ENCODE results near the gene CHAF1B. TPM values are rescaled to one million over a fixed set of nuclear protein-coding genes. Genes with fewer than 3 reads are reported as not detected.
A peak's percentile ranks its signal among the peaks of the same experiment; 100 is the strongest.

The CHAF1B gene
- total and polyA plus RNA-seq, 9 donors, result 1.6 to 3.9 (median 2.7) TPM

DNA sequence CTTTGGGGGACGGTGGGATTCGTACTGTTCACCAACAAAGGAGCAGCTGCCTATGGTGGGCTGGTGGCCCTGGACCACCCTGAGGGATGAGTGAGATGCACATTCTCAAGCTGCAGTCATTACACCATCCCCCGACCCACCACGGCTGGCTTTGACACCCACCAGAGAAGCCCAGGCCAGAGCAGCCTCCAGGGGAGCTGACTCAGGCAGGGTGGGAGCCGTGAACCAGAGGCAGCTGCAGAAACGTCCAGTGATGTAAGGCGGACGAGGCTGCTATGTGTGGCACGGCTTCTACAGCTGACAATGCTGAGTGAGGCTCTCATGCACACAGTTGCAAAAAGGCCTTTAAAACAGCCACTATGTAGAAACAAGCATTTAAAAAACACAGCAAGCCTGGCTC is 40.1 kb downstream of the CHAF1B start:
- no peaks in the 10 kb centered on the region for H3K36me3 ChIP-seq
- no peak overlapping the region for H3K4me3 ChIP-seq
- no peaks in the 10 kb centered on the region for H3K27me3 ChIP-seq
- peaks cover 2% of the 10 kb centered on the region for H3K4me1 ChIP-seq (ENCODE audit: insufficient read depth)
- DNase-seq, result no peak
- WGBS, 3 donors, result 80 to 83% (median 82%) methylated on average over 9 of the region's 9 CpGs
- TF ChIP-seq EP300 (IDR thresholded peaks at IDR 0.05), result no peak
- TF ChIP-seq POLR2A (IDR thresholded peaks at IDR 0.05), result no peak
- TF ChIP-seq, protein P1, sequence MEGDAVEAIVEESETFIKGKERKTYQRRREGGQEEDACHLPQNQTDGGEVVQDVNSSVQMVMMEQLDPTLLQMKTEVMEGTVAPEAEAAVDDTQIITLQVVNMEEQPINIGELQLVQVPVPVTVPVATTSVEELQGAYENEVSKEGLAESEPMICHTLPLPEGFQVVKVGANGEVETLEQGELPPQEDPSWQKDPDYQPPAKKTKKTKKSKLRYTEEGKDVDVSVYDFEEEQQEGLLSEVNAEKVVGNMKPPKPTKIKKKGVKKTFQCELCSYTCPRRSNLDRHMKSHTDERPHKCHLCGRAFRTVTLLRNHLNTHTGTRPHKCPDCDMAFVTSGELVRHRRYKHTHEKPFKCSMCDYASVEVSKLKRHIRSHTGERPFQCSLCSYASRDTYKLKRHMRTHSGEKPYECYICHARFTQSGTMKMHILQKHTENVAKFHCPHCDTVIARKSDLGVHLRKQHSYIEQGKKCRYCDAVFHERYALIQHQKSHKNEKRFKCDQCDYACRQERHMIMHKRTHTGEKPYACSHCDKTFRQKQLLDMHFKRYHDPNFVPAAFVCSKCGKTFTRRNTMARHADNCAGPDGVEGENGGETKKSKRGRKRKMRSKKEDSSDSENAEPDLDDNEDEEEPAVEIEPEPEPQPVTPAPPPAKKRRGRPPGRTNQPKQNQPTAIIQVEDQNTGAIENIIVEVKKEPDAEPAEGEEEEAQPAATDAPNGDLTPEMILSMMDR (IDR thresholded peaks at IDR 0.05), result no peak
- no peaks in the 10 kb centered on the region for H3K9me3 ChIP-seq
- intact Hi-C loops (cut with DNase I), result loop anchor here in 1 of 4 donors (10.0 kb wide), 1 partner anchor 500 kb away; no protein-coding TSS in a partner anchor
- no peak overlapping the region for H3K27ac ChIP-seq

DNA sequence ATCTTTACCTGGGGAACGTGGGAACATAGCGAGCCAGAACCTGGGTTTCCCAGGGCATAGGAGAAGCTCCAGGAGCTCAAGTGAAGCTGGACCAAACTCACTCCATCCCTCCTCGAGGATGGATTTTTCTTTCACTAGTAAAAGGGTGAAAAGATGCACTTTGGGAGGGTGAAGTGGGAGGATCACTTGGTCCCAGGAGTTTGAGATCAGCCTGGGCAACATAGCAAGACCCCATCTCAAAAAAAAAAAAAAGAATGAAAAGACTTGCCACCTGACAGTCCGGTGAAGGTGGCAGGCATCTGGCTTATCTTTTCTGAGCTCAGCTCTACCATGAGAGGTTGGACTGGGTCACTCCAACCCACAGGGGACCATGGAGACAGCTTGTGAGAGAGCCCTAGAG is 42.3 kb downstream of the CHAF1B start:
- TF ChIP-seq EP300 (IDR thresholded peaks at IDR 0.05), result no peak
- TF ChIP-seq POLR2A (IDR thresholded peaks at IDR 0.05), result no peak
- TF ChIP-seq, protein P1 (IDR thresholded peaks at IDR 0.05), result no peak
- no peak for DNase-seq
- H3K4me3 ChIP-seq, result no peak overlapping the region
- no peak overlapping the region for H3K27ac ChIP-seq
- H3K27me3 ChIP-seq, result no peaks in the 10 kb centered on the region
- H3K36me3 ChIP-seq, result no peaks in the 10 kb centered on the region
- intact Hi-C loops (cut with DNase I), result loop anchor here in 1 of 4 donors (10.0 kb wide), 1 partner anchor 497 kb away; no protein-coding TSS in a partner anchor
- WGBS, 3 donors, result 85 to 89% (median 88%) methylated on average over 4 of the region's 4 CpGs
- H3K4me1 ChIP-seq (ENCODE audit: insufficient read depth), result peaks cover 7% of the 10 kb centered on the region
- no peaks in the 10 kb centered on the region for H3K9me3 ChIP-seq

DNA sequence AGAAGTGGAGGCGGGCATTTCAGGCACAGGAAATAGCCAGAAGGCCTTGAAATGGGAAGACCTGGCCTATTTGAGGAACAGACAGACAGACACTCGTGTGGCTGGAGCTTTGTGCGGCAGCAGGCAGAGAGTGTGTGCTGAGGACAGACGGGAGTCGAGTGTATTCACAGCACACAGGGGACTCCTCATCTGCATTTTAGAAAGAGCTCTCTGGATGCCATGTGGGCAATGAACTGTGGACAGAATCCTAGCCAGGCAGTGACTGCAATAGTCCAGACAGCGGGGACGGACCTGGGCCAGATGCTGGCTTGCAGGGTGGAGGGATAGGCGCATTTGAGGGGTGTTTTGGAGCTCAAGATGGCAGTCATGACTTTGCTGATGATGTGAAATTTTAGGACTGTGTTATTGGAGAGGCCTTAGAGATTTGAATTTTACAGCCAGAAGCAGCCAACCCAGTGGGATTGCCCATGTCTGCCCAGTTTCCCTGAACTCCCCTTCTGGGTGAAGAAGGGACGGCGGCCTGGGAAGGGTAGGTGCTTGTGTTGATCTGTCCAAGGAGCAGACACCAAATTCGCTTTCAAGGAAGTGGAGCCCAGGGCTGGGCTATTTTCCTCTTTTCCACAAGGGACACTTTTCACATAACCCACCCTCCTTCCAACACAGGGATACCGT is 43.7 kb downstream of the CHAF1B start:
- intact Hi-C loops (cut with DNase I), result loop anchor here in 1 of 4 donors (10.0 kb wide), 1 partner anchor 496 kb away; no protein-coding TSS in a partner anchor
- 86 to 93% (median 89%) methylated on average over 12 of the region's 12 CpGs for WGBS, 3 donors
- peak overlapping the region in 1 of 2 donors; percentile 69 for H3K27ac ChIP-seq

DNA sequence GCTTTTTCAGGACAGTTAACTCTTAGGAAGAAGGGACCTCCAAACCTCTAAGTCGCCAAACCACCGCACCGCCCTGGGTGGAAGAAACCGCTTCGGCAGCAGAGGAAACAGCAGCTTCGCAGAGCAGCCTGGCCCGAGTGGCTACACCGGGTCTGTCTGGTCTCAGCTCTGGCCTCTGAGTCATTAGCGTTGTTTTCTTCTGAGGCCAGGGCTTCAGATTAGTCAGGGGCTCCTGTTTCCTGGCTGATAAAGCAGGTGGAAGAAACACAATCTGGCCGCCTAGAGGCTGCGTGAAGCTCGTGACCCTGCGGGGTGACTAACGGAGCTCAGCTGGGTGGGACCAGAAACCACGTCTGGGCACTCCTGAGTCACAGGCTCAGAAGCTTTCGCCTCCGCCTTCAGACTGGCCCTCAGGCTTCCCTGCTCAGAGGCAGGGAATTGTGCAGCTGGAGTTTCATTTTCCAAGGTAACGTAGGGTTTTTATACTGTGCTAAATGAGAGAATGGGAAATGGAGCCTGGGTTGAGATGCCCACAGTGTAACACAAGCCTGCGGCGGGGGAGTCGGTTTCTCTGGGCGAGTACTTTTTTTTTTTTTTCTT is 44.9 kb downstream of the CHAF1B start:
- TF ChIP-seq EP300 (IDR thresholded peaks at IDR 0.05) (peak; percentile 49), POLR2A (IDR thresholded peaks at IDR 0.05) (peak; percentile 18)
- TF ChIP-seq, protein P1 (IDR thresholded peaks at IDR 0.05), result peak in 2 of 3 donors; percentile 44 to 47
- intact Hi-C loops (cut with DNase I), result loop anchor here in 2 of 4 donors (5.0 to 10.0 kb wide), 2 partner anchors 495 to 667 kb away; no protein-coding TSS in a partner anchor
- Histone ChIP-seq H3K27ac (peak overlapping the region in 1 of 2 donors; percentile 69), H3K4me3 (peak overlapping the region; percentile 27), H3K36me3 (no peaks in the 10 kb centered on the region), H3K9me3 (no peaks in the 10 kb centered on the region), H3K27me3 (no peaks in the 10 kb centered on the region), H3K4me1 (ENCODE audit: insufficient read depth) (peaks cover 7% of the 10 kb centered on the region)
- 3 to 13% (median 6%) methylated on average over 22 of the region's 22 CpGs for WGBS, 3 donors
- peak; percentile 79 to 91 (median 81) for DNase-seq

More for the DNA sequence above, 43.7 kb downstream of the CHAF1B start:
- Histone ChIP-seq H3K4me3 (no peak overlapping the region), H3K9me3 (no peaks in the 10 kb centered on the region), H3K4me1 (ENCODE audit: insufficient read depth) (peaks cover 7% of the 10 kb centered on the region), H3K27me3 (no peaks in the 10 kb centered on the region), H3K36me3 (no peaks in the 10 kb centered on the region)
- no peak for DNase-seq
- TF ChIP-seq EP300 (IDR thresholded peaks at IDR 0.05) (no peak), POLR2A (IDR thresholded peaks at IDR 0.05) (no peak)
- TF ChIP-seq, protein P1 (IDR thresholded peaks at IDR 0.05), result no peak

Measured in ovary (tissue), 9 donors.